Right lobe of liver (tissue), 4 donors: ENCODE measurements around the gene C1D.

ENCODE experiments used
- CTCF ChIP-seq, 4 donors: fragments of 200-600 bp in 3 of 4; fragments of 450-650 bp in 1 of 4; IDR thresholded peaks; one replicate each; pipeline versions ENCODE4 v1.5.1 to v1.8.0; 2016 to 2022; ENCODE audit warnings: antibody characterized with exemption in 4 of 4, mild to moderate bottlenecking in 2 of 4
- POLR2A ChIP-seq: fragments of 450-650 bp; IDR thresholded peaks from one replicate; pipeline ENCODE4 v1.6.1; 2017; ENCODE audit warnings: antibody characterized with exemption, mild to moderate bottlenecking
- donor health status: DM: no; HTN: no; CAD: no.
- donor health status: DM: no; HTN: no; CAD: no.
- donor health status: DM: no; HTN: yes; CAD: no.

GRCh38 chr2:68030529-68030928 is 32.3 kb downstream of the C1D start:
- TF ChIP-seq CTCF (IDR thresholded peaks at IDR 0.05) (no peak), POLR2A (no peak)
